GM19452 (cell line): ENCODE measurements around the gene ARPC4.
"Not testable (repeated sequence)": the region's sequence is repeated elsewhere in the genome, so short reads cannot be mapped to it uniquely, and the experiment has no call there.

Experiments
- ATAC-seq: cut with Tn5 transposase; IDR thresholded peaks from one replicate; pipeline ENCODE4 v1.9.1; 2021; ENCODE audit not compliant: unreplicated experiment

The ARPC4 gene

GRCh38 chr3:9818666-9819335, 25.9 kb downstream of the ARPC4 start:
- no peak for ATAC-seq

GRCh38 chr3:9820543-9820942, 27.7 kb downstream of the ARPC4 start:
- no peak for ATAC-seq

GRCh38 chr3:9820946-9821345, 28.1 kb downstream of the ARPC4 start:
- ATAC-seq: no peak

- ATAC-seq: no peak
Observed at GRCh38 chr3:9825451-9826040, 32.7 kb downstream of the ARPC4 start.

GRCh38 chr3:9826815-9827573, 34.1 kb downstream of the ARPC4 start:
- no peak for ATAC-seq

GRCh38 chr3:9828801-9829755, 36.2 kb downstream of the ARPC4 start:
- ATAC-seq: no peak

- ATAC-seq: no peak
Observed at GRCh38 chr3:9831253-9831652, 38.4 kb downstream of the ARPC4 start.

- no peak for ATAC-seq
Observed at GRCh38 chr3:9833078-9833477, 40.2 kb downstream of the ARPC4 start.

GRCh38 chr3:9834520-9835380, 41.9 kb downstream of the ARPC4 start:
- no peak for ATAC-seq

- ATAC-seq: no peak
Observed at GRCh38 chr3:9837701-9838582, 45.1 kb downstream of the ARPC4 start.

- ATAC-seq: no peak
Observed at GRCh38 chr3:9838856-9839255, 46.0 kb downstream of the ARPC4 start.

GRCh38 chr3:9841015-9841414, 48.1 kb downstream of the ARPC4 start:
- ATAC-seq: no peak

GRCh38 chr3:9843715-9844438, 51.0 kb downstream of the ARPC4 start, which contains the start of gene RPUSD3:
Gene RPUSD3 (minus strand): TSS chr3:9844008. CDS start chr3:9843990, 18 bp downstream.
- ATAC-seq: peak; percentile 98

GRCh38 chr3:9846231-9846630, 53.3 kb downstream of the ARPC4 start:
- no peak for ATAC-seq

- ATAC-seq: no peak
Observed at GRCh38 chr3:9846931-9847488, 54.1 kb downstream of the ARPC4 start.

GRCh38 chr3:9847870-9848269, 55.0 kb downstream of the ARPC4 start:
- not testable (repeated sequence) for ATAC-seq

GRCh38 chr3:9848860-9849259, 56.0 kb downstream of the ARPC4 start:
- ATAC-seq: not testable (repeated sequence)

GRCh38 chr3:9851383-9851782, 58.5 kb downstream of the ARPC4 start:
- not testable (repeated sequence) for ATAC-seq
